GM23248 (cell line): ENCODE data around the gene LONP2. TPM values are rescaled to one million over a fixed set of nuclear protein-coding genes. Genes with fewer than 3 reads are reported as not detected.

ENCODE experiments used
- DNase-seq: peaks from one replicate; pipeline ENCODE4 v3.0.0-alpha.2; 2015
- H2AFZ ChIP-seq: fragments of 200-600 bp; sonication (generic); 2 replicates; pipeline ENCODE4 v1.6.1; 2016; ENCODE audit warnings: antibody characterized with exemption
- H3F3A ChIP-seq: fragments of 200-600 bp; sonication (generic); 2 replicates; pipeline ENCODE4 v1.6.1; 2016; ENCODE audit warnings: mild to moderate bottlenecking, antibody characterized with exemption, mixed run types; ENCODE audit not compliant: insufficient read depth
- H3K27ac ChIP-seq: fragments of 200-600 bp; sonication (generic); 2 replicates; pipeline ENCODE4 v1.5.1; 2016; ENCODE audit warnings: mild to moderate bottlenecking
- H3K27me3 ChIP-seq: fragments of 200-600 bp; sonication (generic); replicated peaks from 2 replicates; pipeline ENCODE4 v1.6.1; 2016; ENCODE audit warnings: mild to moderate bottlenecking; ENCODE audit not compliant: insufficient read depth
- H3K36me3 ChIP-seq: fragments of 200-600 bp; sonication (generic); 2 replicates; pipeline ENCODE4 v1.6.1; 2016; ENCODE audit warnings: low read depth, mild to moderate bottlenecking
- H3K4me1 ChIP-seq: fragments of 200-600 bp; sonication (generic); 2 replicates; pipeline ENCODE4 v1.6.1; 2016; ENCODE audit warnings: mild to moderate bottlenecking; ENCODE audit not compliant: insufficient read depth
- H3K4me2 ChIP-seq: fragments of 200-600 bp; sonication (generic); one replicate; pipeline ENCODE4 v1.6.1; 2016; ENCODE audit warnings: mild to moderate bottlenecking; ENCODE audit not compliant: unreplicated experiment
- H3K4me3 ChIP-seq: fragments of 200-600 bp; sonication (generic); 2 replicates; pipeline ENCODE4 v1.5.1; 2016; ENCODE audit warnings: mild to moderate bottlenecking
- H3K79me2 ChIP-seq: fragments of 200-600 bp; sonication (generic); 2 replicates; pipeline ENCODE4 v1.6.1; 2016; ENCODE audit warnings: mild to moderate bottlenecking; ENCODE audit not compliant: insufficient read depth
- H3K9ac ChIP-seq: fragments of 200-600 bp; sonication (generic); 2 replicates; pipeline ENCODE4 v1.6.1; 2016; ENCODE audit warnings: mild to moderate bottlenecking
- H3K9me2 ChIP-seq: fragments of 200-600 bp; sonication (generic); 2 replicates; pipeline ENCODE4 v1.6.1; 2016; ENCODE audit warnings: mixed run types, mild to moderate bottlenecking, moderate library complexity; ENCODE audit not compliant: insufficient read depth
- H3K9me3 ChIP-seq: fragments of 200-600 bp; sonication (generic); one replicate; pipeline ENCODE4 v1.6.1; 2017; ENCODE audit warnings: low read depth
- H4K20me1 ChIP-seq: fragments of 200-600 bp; sonication (generic); 2 replicates; pipeline ENCODE4 v1.6.0; 2016; ENCODE audit not compliant: insufficient read depth
- EZH2 ChIP-seq: fragments of 200-600 bp; sonication (generic); IDR thresholded peaks from 2 replicates; pipeline ENCODE4 v1.6.1; 2018; ENCODE audit warnings: antibody characterized with exemption, mild to moderate bottlenecking; ENCODE audit not compliant: insufficient read depth, poor library complexity, severe bottlenecking
- EZH2phosphoT487 ChIP-seq: fragments of 200-600 bp; sonication (generic); IDR thresholded peaks from 2 replicates; pipeline ENCODE4 v1.6.1; 2018; ENCODE audit warnings: antibody characterized with exemption, moderate library complexity, mild to moderate bottlenecking, low read depth; ENCODE audit not compliant: insufficient read depth
- WGBS, 2 experiments: methylation state at CpG; one replicate each; pipeline ENCODE4 v1.1.6; 2015 to 2017; ENCODE audit warnings: low lambda C conversion rate in 2 of 2, low coverage in 1 of 2; ENCODE audit errors: missing lambda C conversion rate in 2 of 2; 5-methylcytosine and 5-hydroxymethylcytosine counted together
- in situ Hi-C: fragments of 300-500 bp; cut with MboI; formaldehyde crosslinking; loops from 2 replicates; pipeline ENCODE4 v1.15.0; 2020
- polyA plus RNA-seq: library from polyadenylated mRNA; unstranded; fragments of >200 nt; fragmentation: Nextera tagmentation; extraction: Ambion mirVana; gene quantifications from 2 replicates; pipeline ENCODE4 v1.2.1, GENCODE V29; 2016
- total RNA-seq: library from RNA; depleted of rRNA; stranded (reverse); fragments of >200 nt; shearing (Covaris generic); gene quantifications from 2 replicates; pipeline ENCODE4 v1.2.3, GENCODE V29; 2014

The LONP2 gene
- total and polyA plus RNA-seq, 2 experiments from 2014 or later = 46.5 to 53.9 TPM

GRCh38 chr16:48203974-48204824 lies 39.9 kb upstream of the LONP2 start:
- no peaks in the 10 kb centered on the region for H4K20me1 ChIP-seq
- no peak overlapping the region for H3K4me3 ChIP-seq
- no peaks in the 10 kb centered on the region for H3F3A ChIP-seq
- no peak overlapping the region for H3K27ac ChIP-seq
- H3K79me2 ChIP-seq = no peaks in the 10 kb centered on the region
- WGBS, 2 experiments = 64 to 72% methylated on average over 8 of the region's 8 CpGs
- no peak overlapping the region for H2AFZ ChIP-seq
- no peaks in the 10 kb centered on the region for H3K4me1 ChIP-seq
- H3K27me3 ChIP-seq = no peaks in the 10 kb centered on the region
- in situ Hi-C loops = no loop called here
- TF ChIP-seq EZH2 (no peak), EZH2phosphoT487 (no peak)
- no peaks in the 10 kb centered on the region for H3K9me2 ChIP-seq
- H3K4me2 ChIP-seq = no peak overlapping the region
- no peak for DNase-seq
- no peaks in the 10 kb centered on the region for H3K9me3 ChIP-seq
- H3K9ac ChIP-seq = no peak overlapping the region
- no peaks in the 10 kb centered on the region for H3K36me3 ChIP-seq

- no peak overlapping the region for H3K9ac ChIP-seq
- in situ Hi-C loops = no loop called here
- 62 to 66% methylated on average over 6 of the region's 6 CpGs for WGBS, 2 experiments
Observed at GRCh38 chr16:48204825-48205151, 39.3 kb upstream of the LONP2 start.

GRCh38 chr16:48206594-48207242 lies 37.4 kb upstream of the LONP2 start:
- H3K4me2 ChIP-seq = no peak overlapping the region
- no peaks in the 10 kb centered on the region for H3K27me3 ChIP-seq
- TF ChIP-seq EZH2 (no peak), EZH2phosphoT487 (no peak)
- H3K27ac ChIP-seq = no peak overlapping the region
- H2AFZ ChIP-seq = no peak overlapping the region
- no peak overlapping the region for H3K4me3 ChIP-seq
- no peaks in the 10 kb centered on the region for H3K9me2 ChIP-seq
- no peaks in the 10 kb centered on the region for H3K9me3 ChIP-seq
- no peak for DNase-seq
- no peaks in the 10 kb centered on the region for H3K79me2 ChIP-seq
- WGBS, 2 experiments = 71 to 75% methylated on average over 8 of the region's 8 CpGs
- in situ Hi-C loops = no loop called here
- H3F3A ChIP-seq = no peaks in the 10 kb centered on the region
- no peaks in the 10 kb centered on the region for H3K4me1 ChIP-seq
- H4K20me1 ChIP-seq = no peaks in the 10 kb centered on the region
- no peaks in the 10 kb centered on the region for H3K36me3 ChIP-seq
- H3K9ac ChIP-seq = no peak overlapping the region

More at GRCh38 chr16:48204825-48205151, 39.3 kb upstream of the LONP2 start:
- H3K27ac ChIP-seq = no peak overlapping the region
- no peaks in the 10 kb centered on the region for H3K9me2 ChIP-seq
- H3K4me3 ChIP-seq = no peak overlapping the region
- no peaks in the 10 kb centered on the region for H3K36me3 ChIP-seq
- H3K79me2 ChIP-seq = no peaks in the 10 kb centered on the region
- no peak overlapping the region for H2AFZ ChIP-seq
- no peaks in the 10 kb centered on the region for H3K9me3 ChIP-seq
- no peaks in the 10 kb centered on the region for H3K4me1 ChIP-seq
- H3F3A ChIP-seq = no peaks in the 10 kb centered on the region
- H3K4me2 ChIP-seq = no peak overlapping the region
- DNase-seq = no peak
- no peaks in the 10 kb centered on the region for H4K20me1 ChIP-seq
- TF ChIP-seq EZH2 (no peak), EZH2phosphoT487 (no peak)
- no peaks in the 10 kb centered on the region for H3K27me3 ChIP-seq

GRCh38 chr16:48210747-48211146 lies 33.4 kb upstream of the LONP2 start:
- Histone ChIP-seq H2AFZ (no peak overlapping the region), H3K27ac (no peak overlapping the region), H3K4me3 (no peak overlapping the region), H4K20me1 (no peaks in the 10 kb centered on the region), H3K36me3 (no peaks in the 10 kb centered on the region), H3F3A (no peaks in the 10 kb centered on the region), H3K4me1 (no peaks in the 10 kb centered on the region), H3K9me3 (no peaks in the 10 kb centered on the region), H3K9ac (no peak overlapping the region), H3K9me2 (no peaks in the 10 kb centered on the region), H3K79me2 (no peaks in the 10 kb centered on the region), H3K27me3 (0 out of 2 replicates have a peak, but pooled peaks cover 3% of the 10 kb centered on the region), H3K4me2 (no peak overlapping the region)
- DNase-seq = no peak
- in situ Hi-C loops = no loop called here
- WGBS, 2 experiments = 55 to 56% methylated on average over 6 of the region's 6 CpGs
- TF ChIP-seq EZH2 (no peak), EZH2phosphoT487 (no peak)
